Liver (tissue), 9 donors: ENCODE data around the gene ZNRF3. TPM values are rescaled to one million over a fixed set of nuclear protein-coding genes. Genes with fewer than 3 reads are reported as not detected.

Source experiments
- DNase-seq: peaks from one replicate; pipeline ENCODE4 v3.0.0-alpha.2; 2017; ENCODE audit warnings: low spot score
- H3K27ac ChIP-seq, 2 donors: one replicate each; pipeline ENCODE4 v1.7.0; 2013; ENCODE audit warnings: inconsistent platforms in 2 of 2, low read length in 2 of 2, control low read depth in 1 of 2, low read depth in 1 of 2, mild to moderate bottlenecking in 1 of 2
- H3K27me3 ChIP-seq, 4 donors: one replicate each; pipeline versions ENCODE4 v1.6.1 to v1.7.0; 2013; ENCODE audit warnings: low read length in 3 of 4, inconsistent platforms in 1 of 4, mild to moderate bottlenecking in 1 of 4, moderate library complexity in 1 of 4; ENCODE audit not compliant: control insufficient read depth in 4 of 4, insufficient read depth in 4 of 4
- H3K36me3 ChIP-seq, 4 donors: one replicate each; pipeline versions ENCODE4 v1.6.1 to v1.7.0; 2013; ENCODE audit warnings: low read length in 3 of 4, mild to moderate bottlenecking in 3 of 4, low read depth in 1 of 4, moderate library complexity in 1 of 4; ENCODE audit not compliant: control insufficient read depth in 4 of 4, insufficient read depth in 3 of 4
- H3K4me1 ChIP-seq, 4 donors: one replicate each; pipeline versions ENCODE4 v1.6.1 to v1.7.0; 2013; ENCODE audit warnings: low read length in 3 of 4, mild to moderate bottlenecking in 3 of 4, moderate library complexity in 1 of 4; ENCODE audit not compliant: control insufficient read depth in 4 of 4, insufficient read depth in 4 of 4
- H3K4me3 ChIP-seq, 3 donors: one replicate each; pipeline versions ENCODE4 v1.6.1 to v1.7.0; 2013; ENCODE audit warnings: low read length in 3 of 3, control low read depth in 1 of 3, low read depth in 1 of 3, mild to moderate bottlenecking in 1 of 3
- H3K9ac ChIP-seq, 2 donors: one replicate each; pipeline ENCODE4 v1.7.0; 2013; ENCODE audit warnings: low read length in 2 of 2, mild to moderate bottlenecking in 2 of 2, moderate library complexity in 2 of 2, control low read depth in 1 of 2, low read depth in 1 of 2
- H3K9me3 ChIP-seq, 4 donors: one replicate each; pipeline versions ENCODE4 v1.6.1 to v1.7.0; 2013; ENCODE audit warnings: low read length in 3 of 4; ENCODE audit not compliant: control insufficient read depth in 4 of 4
- FOXA1 ChIP-seq: IDR thresholded peaks from 2 replicates; pipeline ENCODE4 v1.6.1; 2016; ENCODE audit warnings: antibody characterized with exemption
- FOXA2 ChIP-seq: IDR thresholded peaks from 2 replicates; pipeline ENCODE4 v1.6.1; 2016; ENCODE audit warnings: antibody characterized with exemption
- GABPA ChIP-seq, 2 donors: IDR thresholded peaks in 1 of 2; conservative IDR thresholded peaks in 1 of 2; 2 replicates each; pipeline ENCODE4 v1.6.1; 2016; ENCODE audit warnings: antibody characterized with exemption in 2 of 2, mild to moderate bottlenecking in 1 of 2, moderate library complexity in 1 of 2
- HNF4A ChIP-seq, 2 donors: conservative IDR thresholded peaks; 2 replicates each; pipeline ENCODE4 v1.6.1; 2016; ENCODE audit warnings: antibody characterized with exemption in 2 of 2, mild to moderate bottlenecking in 2 of 2
- MAX ChIP-seq: IDR thresholded peaks from 2 replicates; pipeline ENCODE4 v1.6.1; 2016; ENCODE audit warnings: antibody characterized with exemption
- RAD21 ChIP-seq, 2 donors: IDR thresholded peaks; 2 replicates each; pipeline ENCODE4 v1.6.1; 2016; ENCODE audit warnings: antibody characterized with exemption in 2 of 2, mild to moderate bottlenecking in 2 of 2
- REST ChIP-seq: IDR thresholded peaks from 2 replicates; pipeline ENCODE4 v1.6.1; 2016; ENCODE audit warnings: antibody characterized with exemption, mild to moderate bottlenecking
- RXRA ChIP-seq, 2 donors: IDR thresholded peaks; 2 replicates each; pipeline ENCODE4 v1.6.1; 2017 to 2018; ENCODE audit warnings: antibody characterized with exemption in 2 of 2, mild to moderate bottlenecking in 1 of 2
- SP1 ChIP-seq: IDR thresholded peaks from 2 replicates; pipeline ENCODE4 v1.6.1; 2018; ENCODE audit warnings: antibody characterized with exemption, mild to moderate bottlenecking
- WGBS: extraction: QIAGEN DNeasy Blood & Tissue Kit; methylation state at CpG from one replicate; pipeline ENCODE4 v1.1.7; 2013; 5-methylcytosine and 5-hydroxymethylcytosine counted together
- polyA plus RNA-seq, 2 donors: library from polyadenylated mRNA; stranded (reverse) in 1 of 2; unstranded in 1 of 2; fragments of 200-250 nt in 1 of 2; fragments of >200 nt in 1 of 2; fragmentation: Nextera tagmentation in 1 of 2; extraction: Ambion mirVana in 1 of 2; gene quantifications; one replicate each; pipeline versions ENCODE4 v1.2.1 to v1.2.3, GENCODE V29; 2013 to 2015
- total RNA-seq, 2 donors: library from RNA; depleted of rRNA; stranded (reverse); fragments of >200 nt; gene quantifications; one replicate each; pipeline ENCODE4 v1.2.3, GENCODE V29; 2014
- TF ChIP-seq, protein P1 (sequence below): IDR thresholded peaks from 2 replicates; pipeline ENCODE4 v1.6.1; 2016; ENCODE audit warnings: antibody characterized with exemption
- TF ChIP-seq, protein P2 (sequence below): IDR thresholded peaks from 2 replicates; pipeline ENCODE4 v1.6.1; 2016; ENCODE audit warnings: antibody characterized with exemption
- donor health status: healthy.
- donor health status: healthy.
- donor health status: healthy.
- donor health status: healthy.
- donor health status: healthy.

ZNRF3 gene
- total and polyA plus RNA-seq, 4 donors, result 2.2 to 5.9 (median 4.7) TPM

- H3K27me3 ChIP-seq, result no peaks in the 10 kb centered on the region
- H3K4me3 ChIP-seq, result no peak overlapping the region
- WGBS, result 56% methylated on average over 6 of the region's 6 CpGs
- TF ChIP-seq FOXA2 (no peak), HNF4A (conservative IDR thresholded peaks at IDR 0.05) (peak in 1 of 2 donors; percentile 19), RAD21 (IDR thresholded peaks at IDR 0.05) (peak in 1 of 2 donors; percentile 12), RXRA (IDR thresholded peaks at IDR 0.05) (peak; percentile 11 to 35)
- TF ChIP-seq, protein P1, sequence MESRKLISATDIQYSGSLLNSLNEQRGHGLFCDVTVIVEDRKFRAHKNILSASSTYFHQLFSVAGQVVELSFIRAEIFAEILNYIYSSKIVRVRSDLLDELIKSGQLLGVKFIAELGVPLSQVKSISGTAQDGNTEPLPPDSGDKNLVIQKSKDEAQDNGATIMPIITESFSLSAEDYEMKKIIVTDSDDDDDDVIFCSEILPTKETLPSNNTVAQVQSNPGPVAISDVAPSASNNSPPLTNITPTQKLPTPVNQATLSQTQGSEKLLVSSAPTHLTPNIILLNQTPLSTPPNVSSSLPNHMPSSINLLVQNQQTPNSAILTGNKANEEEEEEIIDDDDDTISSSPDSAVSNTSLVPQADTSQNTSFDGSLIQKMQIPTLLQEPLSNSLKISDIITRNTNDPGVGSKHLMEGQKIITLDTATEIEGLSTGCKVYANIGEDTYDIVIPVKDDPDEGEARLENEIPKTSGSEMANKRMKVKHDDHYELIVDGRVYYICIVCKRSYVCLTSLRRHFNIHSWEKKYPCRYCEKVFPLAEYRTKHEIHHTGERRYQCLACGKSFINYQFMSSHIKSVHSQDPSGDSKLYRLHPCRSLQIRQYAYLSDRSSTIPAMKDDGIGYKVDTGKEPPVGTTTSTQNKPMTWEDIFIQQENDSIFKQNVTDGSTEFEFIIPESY, result no peak
- peaks cover 0 to 2% (median 0%) of the 10 kb centered on the region in 4 donors for H3K9me3 ChIP-seq
- peak overlapping the region in 1 of 2 donors; percentile 49 for H3K27ac ChIP-seq
- no peak for DNase-seq
- H3K4me1 ChIP-seq, result peaks cover 4 to 28% (median 12%) of the 10 kb centered on the region in 4 donors
- no peak overlapping the region for H3K9ac ChIP-seq
- peaks cover 2 to 9% (median 6%) of the 10 kb centered on the region in 4 donors for H3K36me3 ChIP-seq
Observed at GRCh38 chr22:28984482-28985158, 101.2 kb downstream of the ZNRF3 start.

GRCh38 chr22:28985581-28986290 is 102.4 kb downstream of the ZNRF3 start:
- H3K27ac ChIP-seq, result no peak overlapping the region
- peaks cover 4 to 21% (median 7%) of the 10 kb centered on the region in 4 donors for H3K4me1 ChIP-seq

GRCh38 chr22:28986366-28986765 is 103.0 kb downstream of the ZNRF3 start:
- no peak overlapping the region for H3K27ac ChIP-seq
- WGBS, result 70% methylated on average over 3 of the region's 3 CpGs
- H3K27me3 ChIP-seq, result no peaks in the 10 kb centered on the region

More at GRCh38 chr22:28985581-28986290, 102.4 kb downstream of the ZNRF3 start:
- Histone ChIP-seq H3K27me3 (no peaks in the 10 kb centered on the region), H3K9me3 (peaks cover 0 to 2% (median 0%) of the 10 kb centered on the region in 4 donors), H3K4me3 (no peak overlapping the region), H3K36me3 (peaks cover 2 to 9% (median 6%) of the 10 kb centered on the region in 4 donors), H3K9ac (no peak overlapping the region)
- TF ChIP-seq GABPA (IDR thresholded peaks at IDR 0.05 in 1 of 2, conservative IDR thresholded peaks at IDR 0.05 in 1 of 2) (no peak), FOXA2 (no peak), FOXA1 (no peak)
- no peak for DNase-seq
- WGBS, result 86% methylated on average over 3 of the region's 3 CpGs

More at GRCh38 chr22:28986366-28986765, 103.0 kb downstream of the ZNRF3 start:
- H3K9ac ChIP-seq, result no peak overlapping the region
- H3K4me3 ChIP-seq, result no peak overlapping the region
- TF ChIP-seq FOXA1 (no peak), SP1 (no peak), RAD21 (IDR thresholded peaks at IDR 0.05) (no peak), RXRA (IDR thresholded peaks at IDR 0.05) (no peak), REST (no peak), MAX (no peak)
- TF ChIP-seq, protein P2, sequence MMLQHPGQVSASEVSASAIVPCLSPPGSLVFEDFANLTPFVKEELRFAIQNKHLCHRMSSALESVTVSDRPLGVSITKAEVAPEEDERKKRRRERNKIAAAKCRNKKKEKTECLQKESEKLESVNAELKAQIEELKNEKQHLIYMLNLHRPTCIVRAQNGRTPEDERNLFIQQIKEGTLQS, result no peak
- peaks cover 0 to 2% (median 0%) of the 10 kb centered on the region in 4 donors for H3K9me3 ChIP-seq
- no peak for DNase-seq
- peaks cover 4 to 15% (median 6%) of the 10 kb centered on the region in 4 donors for H3K4me1 ChIP-seq
- peaks cover 2 to 9% (median 6%) of the 10 kb centered on the region in 4 donors for H3K36me3 ChIP-seq
